ENCODE measurements around the gene UGDH. TPM values are rescaled to one million over a fixed set of nuclear protein-coding genes. Genes with fewer than 3 reads are reported as not detected.

UGDH gene
- total and polyA plus RNA-seq, 2 of the 13 experiments (the other 11 are each of a cell fraction or from before 2014, with no cell fraction given), result 99.0 to 384 TPM

- TF ChIP-seq DRAP1 (CRISPR knock-in tag; IDR thresholded peaks at IDR 0.05) (peak; percentile 53; the same call in 1 of the 2 replicates), CENPBD1 (CRISPR knock-in tag; IDR thresholded peaks at IDR 0.05; ENCODE audit: borderline replicate concordance, low read depth) (no peak), ZNF749 (CRISPR knock-in tag; IDR thresholded peaks at IDR 0.05; ENCODE audit: borderline replicate concordance) (no peak), CBX2 (IDR thresholded peaks at IDR 0.05; ENCODE audit: low read depth, low read length) (no peak), CBX2 (CRISPR knock-in tag; IDR thresholded peaks at IDR 0.05; ENCODE audit: low read depth) (no peak), ZNF660 (CRISPR knock-in tag; IDR thresholded peaks at IDR 0.05; ENCODE audit: borderline replicate concordance, low read depth) (no peak), ZBTB38 (CRISPR knock-in tag; IDR thresholded peaks at IDR 0.05) (no peak), ISL2 (CRISPR knock-in tag; IDR thresholded peaks at IDR 0.05) (0 out of 2 replicates have a peak, but pooled peaks have one; percentile 43), AKNA (CRISPR knock-in tag; IDR thresholded peaks at IDR 0.05; ENCODE audit: borderline replicate concordance) (no peak), PBX3 (CRISPR knock-in tag; IDR thresholded peaks at IDR 0.05; ENCODE audit: borderline replicate concordance) (no peak), ATF5 (CRISPR knock-in tag; IDR thresholded peaks at IDR 0.05; ENCODE audit: low read depth) (no peak), KDM1A (CRISPR knock-in tag; IDR thresholded peaks at IDR 0.05) (no peak), RFXAP (CRISPR knock-in tag; IDR thresholded peaks at IDR 0.05; ENCODE audit: borderline replicate concordance) (no peak), ZNF136 (CRISPR knock-in tag; IDR thresholded peaks at IDR 0.05; ENCODE audit: low read depth) (no peak), HDAC1 (CRISPR knock-in tag; IDR thresholded peaks at IDR 0.05) (no peak), HOXD1 (CRISPR knock-in tag; IDR thresholded peaks at IDR 0.05) (no peak), ZNF589 (CRISPR knock-in tag; conservative IDR thresholded peaks at IDR 0.05) (no peak), ZSCAN9 (CRISPR knock-in tag; IDR thresholded peaks at IDR 0.05; ENCODE audit: borderline replicate concordance) (peak; percentile 45; the same call in 1 of the 2 replicates), HDAC2 (CRISPR knock-in tag; IDR thresholded peaks at IDR 0.05) (no peak), ZNF234 (CRISPR knock-in tag; conservative IDR thresholded peaks at IDR 0.05) (no peak), ZBTB14 (CRISPR knock-in tag; IDR thresholded peaks at IDR 0.05) (no peak)
Measured at GRCh38 chr4:39469429-39470077, 57.7 kb downstream of the UGDH start (continued).
